ENCODE data around the gene IRF2BP2.

The IRF2BP2 gene

GRCh38 chr1:234611225-234611846 is 1.4 kb upstream of the IRF2BP2 start (continued):
- TF ChIP-seq ZNF518A (tag by site-specific recombination; conservative IDR thresholded peaks at IDR 0.05; ENCODE audit: low read depth) (no peak), ZNF704 (tag by site-specific recombination; IDR thresholded peaks at IDR 0.05) (no peak), REPIN1 (tag by site-specific recombination; IDR thresholded peaks at IDR 0.05; ENCODE audit: low read depth) (no peak), ZNF366 (tag by site-specific recombination; conservative IDR thresholded peaks at IDR 0.05) (peak; percentile 73), ZNF677 (tag by site-specific recombination; IDR thresholded peaks at IDR 0.05) (no peak), ATF2 (tag by site-specific recombination; IDR thresholded peaks at IDR 0.05; ENCODE audit: low read depth) (0 out of 2 replicates have a peak, but pooled peaks have one; percentile 2), ZFP41 (tag by site-specific recombination; IDR thresholded peaks at IDR 0.05; ENCODE audit: borderline replicate concordance) (no peak), WT1 (tag by site-specific recombination; IDR thresholded peaks at IDR 0.05) (peak; percentile 91), ZNF223 (tag by site-specific recombination; IDR thresholded peaks at IDR 0.05) (no peak), CTCF (tag by site-specific recombination; IDR thresholded peaks at IDR 0.05) (peak; percentile 56; the same call in 1 of the 2 replicates), ZNF596 (tag by site-specific recombination; IDR thresholded peaks at IDR 0.05) (peak; percentile 13; the same call in 1 of the 2 replicates), ZNF146 (tag by site-specific recombination; IDR thresholded peaks at IDR 0.05) (no peak), ZNF654 (tag by site-specific recombination; IDR thresholded peaks at IDR 0.05; ENCODE audit: low read depth) (no peak), ZNF26 (tag by site-specific recombination; IDR thresholded peaks at IDR 0.05) (no peak), ZNF274 (IDR thresholded peaks at IDR 0.05; ENCODE audit: low read length) (no peak), ZNF274 (tag by site-specific recombination; IDR thresholded peaks at IDR 0.05; ENCODE audit: borderline replicate concordance) (no peak), ZNF645 (tag by site-specific recombination; IDR thresholded peaks at IDR 0.05) (no peak), FEZF1 (tag by site-specific recombination; IDR thresholded peaks at IDR 0.05) (peak; percentile 55), ELK4 (IDR thresholded peaks at IDR 0.05; ENCODE audit: borderline replicate concordance, low read depth, low read length) (no peak), ZBTB7A (tag by site-specific recombination; IDR thresholded peaks at IDR 0.05; ENCODE audit: low read depth) (no peak; the same call in 1 of the 2 replicates), ZNF121 (tag by site-specific recombination; IDR thresholded peaks at IDR 0.05) (no peak), ZNF426 (tag by site-specific recombination; IDR thresholded peaks at IDR 0.05) (no peak), ZNF433 (tag by site-specific recombination; IDR thresholded peaks at IDR 0.05; ENCODE audit: low read depth) (no peak), ZNF501 (tag by site-specific recombination; IDR thresholded peaks at IDR 0.05) (peak; percentile 81; the same call in 1 of the 2 replicates), ZNF560 (tag by site-specific recombination; IDR thresholded peaks at IDR 0.05; ENCODE audit: borderline replicate concordance) (no peak), KLF8 (tag by site-specific recombination; IDR thresholded peaks at IDR 0.05) (peak; percentile 82)

Data from HEK293 (cell line).